ENCODE measurements around the gene KRT82. TPM values are rescaled to one million over a fixed set of nuclear protein-coding genes. Genes with fewer than 3 reads are reported as not detected.

KRT82 gene
- total RNA-seq, 1 experiment from 2014 or later: not detected

- Histone ChIP-seq H3T11ph (ENCODE audit: low read length) (no peak within 1 kb of the TSS), H2BK20ac (ENCODE audit: low read depth, low read length, poor library complexity, severe bottlenecking) (no peak within 1 kb of the TSS), H3K9ac (ENCODE audit: extremely low read depth, insufficient read length, low read length) (no peak within 1 kb of the TSS), H4K20me1 (ENCODE audit: control insufficient read depth, insufficient read depth, insufficient read length) (no peaks in the 10 kb centered on the region), H2BK120ac (ENCODE audit: low read depth, low read length, poor library complexity, severe bottlenecking) (no peak within 1 kb of the TSS), H3K56ac (ENCODE audit: insufficient read length, low read depth, low read length) (no peak within 1 kb of the TSS), H3K27ac (ENCODE audit: insufficient read length, low read depth, low read length) (no peak within 1 kb of the TSS), H3K23ac (ENCODE audit: insufficient read length, low read depth, low read length) (no peak within 1 kb of the TSS), H3K79me1 (ENCODE audit: insufficient read depth, low read depth, low read length, poor library complexity, severe bottlenecking) (no peaks in the 10 kb centered on the region), H3K4ac (ENCODE audit: low read depth, low read length) (no peak within 1 kb of the TSS), H4K5ac (ENCODE audit: insufficient read length, low read depth, low read length) (no peak within 1 kb of the TSS), H2BK12ac (ENCODE audit: insufficient read length, low read depth, low read length) (no peak within 1 kb of the TSS), H2AFZ (ENCODE audit: low read length) (no peak within 1 kb of the TSS), H3K14ac (ENCODE audit: insufficient read depth, low read length) (no peak within 1 kb of the TSS), H4K91ac (ENCODE audit: insufficient read length, low read depth, low read length) (no peak within 1 kb of the TSS), H3K4me1 (ENCODE audit: insufficient read depth, low read length) (no peaks in the 10 kb centered on the region), H2AK5ac (ENCODE audit: insufficient read length, low read length) (no peak within 1 kb of the TSS), H3K9me3 (ENCODE audit: control insufficient read depth, low read depth, low read length) (no peaks in the 10 kb centered on the region), H3K4me2 (ENCODE audit: insufficient read depth, insufficient read length, low read length) (no peak within 1 kb of the TSS), H3K27me3 (ENCODE audit: insufficient read depth, low read length) (no peaks in the 10 kb centered on the region), H2BK5ac (ENCODE audit: insufficient read length, low read length) (no peak within 1 kb of the TSS), H3K23me2 (ENCODE audit: insufficient read length, low read depth, low read length, poor library complexity, severe bottlenecking) (no peaks in the 10 kb centered on the region), H3K79me2 (ENCODE audit: insufficient read depth, low read length) (no peaks in the 10 kb centered on the region), H2BK15ac (ENCODE audit: low read depth, low read length) (no peak within 1 kb of the TSS), H4K8ac (replicated peaks; ENCODE audit: insufficient read length, low read depth, low read length) (no peak within 1 kb of the TSS), H3K18ac (ENCODE audit: insufficient read length, low read depth, low read length) (no peak within 1 kb of the TSS)
- H3K27me3 Mint-ChIP-seq (ENCODE audit: low read depth): peaks cover 22% of the 10 kb centered on the region
- DNase-seq: no peak
- H3K4me1 Mint-ChIP-seq: peaks cover 5 to 9% of the 10 kb centered on the region in 2 experiments
- TF ChIP-seq CTCF (conservative IDR thresholded peaks at IDR 0.05): no peak
- H3K9me3 Mint-ChIP-seq: no peaks in the 10 kb centered on the region; a peak in 1 of 5 replicates
- no peak within 1 kb of the TSS for H3K27ac Mint-ChIP-seq
- no CpG with 5 or more reads among the region's 11 CpGs for WGBS (ENCODE audit: extremely low coverage, insufficient read length, low lambda C conversion rate)
- H3K4me3 Mint-ChIP-seq: no peak within 1 kb of the TSS
- H3K36me3 Mint-ChIP-seq (ENCODE audit: insufficient read depth in 1 of 3, low read depth in 3 of 3): no peaks in the 10 kb centered on the region
Measured at GRCh38 chr12:52385226-52385702, 20.9 kb downstream of the KRT82 start, which contains the start of gene KRT84. TSS of gene KRT84 (minus strand) at chr12:52385652. CDS start at chr12:52385585, 67 bp downstream.
